OCI-LY3 (cell line): Measurements from ENCODE around the gene GRIN2D.

Experiments
- H2AFZ ChIP-seq: fragments of 200-600, 300-600 bp; shearing (Covaris generic); 2 replicates; pipeline ENCODE4 v1.6.0; 2014; ENCODE audit warnings: antibody characterized with exemption, low read depth, low read length
- H3K27ac ChIP-seq: fragments of 200-600, 300-600 bp; sonication (generic); 2 replicates; pipeline ENCODE4 v1.5.1; 2014; ENCODE audit warnings: mild to moderate bottlenecking, low read length, moderate library complexity, mixed read lengths
- H3K27me3 ChIP-seq: fragments of 200-600, 300-600 bp; sonication (generic); 2 replicates; pipeline ENCODE4 v1.6.1; 2014; ENCODE audit warnings: low read depth, low read length, mixed read lengths
- H3K36me3 ChIP-seq: fragments of 200-600, 300-600 bp; sonication (generic); replicated peaks from 2 replicates; pipeline ENCODE3; 2014; ENCODE audit warnings: low read depth, low read length, mixed read lengths
- H3K4me1 ChIP-seq: fragments of 300-600, 200-600 bp; sonication (generic); 2 replicates; pipeline ENCODE4 v1.6.1; 2014; ENCODE audit warnings: low read length, mixed read lengths
- H3K4me2 ChIP-seq: fragments of 200-600, 300-600 bp; sonication (generic); 2 replicates; pipeline ENCODE4 v1.6.1; 2014; ENCODE audit warnings: low read length, mixed read lengths
- H3K4me3 ChIP-seq: fragments of 300-600, 200-600 bp; sonication (generic); 2 replicates; pipeline ENCODE4 v1.5.1; 2014; ENCODE audit warnings: antibody characterized with exemption, mild to moderate bottlenecking, low read length, moderate library complexity
- H3K79me2 ChIP-seq: fragments of 300-600, 200-600 bp; shearing (Covaris generic); 2 replicates; pipeline ENCODE4 v1.6.1; 2014; ENCODE audit warnings: mild to moderate bottlenecking, low read length, mixed read lengths
- H3K9ac ChIP-seq: fragments of 300-600, 200-600 bp; shearing (Covaris generic); 2 replicates; pipeline ENCODE4 v1.6.0; 2014; ENCODE audit warnings: mild to moderate bottlenecking, low read length, moderate library complexity
- H3K9me3 ChIP-seq: fragments of 200-600, 300-600 bp; shearing (Covaris generic); 2 replicates; pipeline ENCODE4 v1.6.1; 2014; ENCODE audit warnings: low read length, mixed read lengths; ENCODE audit not compliant: insufficient read depth
- H4K20me1 ChIP-seq: fragments of 200-600, 300-600 bp; sonication (generic); 2 replicates; pipeline ENCODE4 v1.6.1; 2016; ENCODE audit warnings: low read length, mixed read lengths; ENCODE audit not compliant: insufficient read depth
- CTCF ChIP-seq: fragments of 200-600, 300-600 bp; sonication (generic); IDR thresholded peaks from 2 replicates; pipeline ENCODE4 v1.5.1; 2014; ENCODE audit warnings: antibody characterized with exemption, low read length, low read depth
- EZH2phosphoT487 ChIP-seq: fragments of 200-600 bp; shearing (Covaris generic); IDR thresholded peaks from 2 replicates; pipeline ENCODE4 v1.6.1; 2018; ENCODE audit warnings: antibody characterized with exemption, mixed run types, low read depth

Gene GRIN2D

GRCh38 chr19:48378194-48378570 lies 15.3 kb upstream of the GRIN2D start:
- H3K4me2 ChIP-seq, result no peak overlapping the region
- no peak overlapping the region for H3K9ac ChIP-seq
- H3K27ac ChIP-seq, result no peak overlapping the region
- no peak overlapping the region for H2AFZ ChIP-seq
- H3K27me3 ChIP-seq, result no peaks in the 10 kb centered on the region
- no peaks in the 10 kb centered on the region for H3K79me2 ChIP-seq
- H3K36me3 ChIP-seq, result peaks cover 10% of the 10 kb centered on the region
- no peak for TF ChIP-seq CTCF
- no peak for TF ChIP-seq EZH2phosphoT487
- H3K4me1 ChIP-seq, result no peaks in the 10 kb centered on the region
- H4K20me1 ChIP-seq, result no peaks in the 10 kb centered on the region
- H3K9me3 ChIP-seq, result no peaks in the 10 kb centered on the region
- no peak overlapping the region for H3K4me3 ChIP-seq

DNA sequence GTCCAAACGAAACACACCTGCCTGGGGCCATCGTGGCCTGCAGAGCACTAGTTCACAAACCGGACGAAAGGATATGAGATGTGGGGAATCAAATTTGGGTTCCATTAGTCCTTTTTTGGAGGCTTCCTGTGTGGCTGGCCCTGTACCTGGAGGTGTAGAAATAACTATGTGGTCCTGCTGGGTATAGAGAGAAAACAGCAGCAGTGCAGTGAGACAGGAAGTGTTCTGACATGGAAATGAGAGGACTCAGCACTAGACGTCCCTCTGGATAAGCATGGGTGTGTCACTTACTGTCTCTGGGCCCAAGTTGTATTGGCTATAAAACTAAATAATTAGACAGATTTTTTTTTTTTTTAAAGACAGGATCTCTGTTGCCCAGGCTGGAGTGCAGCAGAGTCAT lies 14.4 kb upstream of the GRIN2D start:
- Histone ChIP-seq H3K27me3 (no peaks in the 10 kb centered on the region), H3K27ac (no peak overlapping the region), H3K4me3 (no peak overlapping the region), H2AFZ (no peak overlapping the region), H3K9ac (no peak overlapping the region), H3K4me1 (no peaks in the 10 kb centered on the region), H3K4me2 (no peak overlapping the region), H3K79me2 (no peaks in the 10 kb centered on the region), H4K20me1 (no peaks in the 10 kb centered on the region), H3K36me3 (peaks cover 15% of the 10 kb centered on the region), H3K9me3 (no peaks in the 10 kb centered on the region)
- no peak for TF ChIP-seq CTCF
- no peak for TF ChIP-seq EZH2phosphoT487

DNA sequence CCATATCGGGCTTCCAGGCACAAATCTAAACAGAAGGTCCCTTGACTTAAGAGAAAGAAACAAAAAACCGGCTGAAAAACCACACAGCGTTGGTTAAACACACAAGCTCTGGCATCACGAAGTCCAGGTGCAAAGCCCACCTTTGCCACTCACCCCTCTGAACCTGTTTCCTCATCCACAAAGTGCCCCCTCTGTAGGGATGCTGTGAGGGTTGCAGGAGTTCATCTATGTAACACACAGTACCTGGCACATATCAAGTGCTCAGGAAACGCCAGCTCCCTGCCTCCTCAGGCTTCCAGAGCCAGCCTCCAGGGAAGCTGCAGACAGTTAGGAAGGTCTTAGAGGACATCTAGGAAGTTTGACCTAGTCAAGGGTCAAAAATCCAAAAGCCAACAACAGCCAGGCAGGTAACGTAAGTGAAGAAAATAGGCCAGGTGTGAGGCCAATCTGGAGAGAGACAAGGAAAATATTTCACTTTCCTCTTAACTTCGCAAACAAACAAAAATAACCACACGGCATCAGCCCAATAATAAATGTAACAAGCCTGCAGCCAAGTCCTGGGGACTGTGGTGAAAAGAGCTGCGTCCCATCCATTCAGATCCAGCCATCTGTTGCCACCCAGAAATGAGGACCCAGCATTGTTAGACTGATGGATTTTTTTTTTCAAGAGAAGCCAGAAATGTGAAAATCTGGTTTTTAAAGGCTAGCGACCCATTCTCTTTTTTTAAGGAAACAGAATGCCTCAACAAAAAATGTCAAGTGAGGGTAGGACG lies 12.1 kb upstream of the GRIN2D start:
- Histone ChIP-seq H3K9me3 (no peaks in the 10 kb centered on the region), H3K27ac (no peak overlapping the region), H3K79me2 (no peaks in the 10 kb centered on the region), H3K9ac (no peak overlapping the region), H3K4me1 (no peaks in the 10 kb centered on the region), H3K4me2 (no peak overlapping the region), H3K4me3 (no peak overlapping the region), H3K36me3 (peaks cover 30% of the 10 kb centered on the region), H3K27me3 (no peaks in the 10 kb centered on the region), H4K20me1 (no peaks in the 10 kb centered on the region), H2AFZ (no peak overlapping the region)
- no peak for TF ChIP-seq CTCF
- TF ChIP-seq EZH2phosphoT487, result no peak

DNA sequence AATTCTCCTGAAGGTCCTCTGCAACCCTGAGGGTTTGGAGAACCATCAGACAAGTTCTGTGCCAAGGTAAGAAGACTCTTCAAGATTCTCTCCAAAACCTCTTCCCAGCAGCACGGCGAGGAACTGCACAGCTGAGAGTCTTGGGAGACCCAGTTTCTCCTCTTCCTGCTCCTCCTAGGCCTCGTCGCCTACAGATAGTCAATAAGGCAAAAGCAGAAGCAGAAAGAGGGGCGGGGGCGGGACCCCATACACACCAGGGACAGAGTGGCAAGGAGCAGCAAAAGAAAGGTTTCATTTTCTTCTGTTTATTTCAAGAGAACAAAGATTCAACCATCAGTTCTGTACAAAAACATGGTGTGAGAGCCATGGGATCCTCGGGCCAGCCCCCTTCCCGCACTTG lies 11.2 kb upstream of the GRIN2D start:
- no peaks in the 10 kb centered on the region for H3K79me2 ChIP-seq
- H2AFZ ChIP-seq, result no peak overlapping the region
- no peak overlapping the region for H3K27ac ChIP-seq
- TF ChIP-seq CTCF (no peak), EZH2phosphoT487 (no peak)
- no peaks in the 10 kb centered on the region for H3K9me3 ChIP-seq
- no peak overlapping the region for H3K9ac ChIP-seq
- no peak overlapping the region for H3K4me2 ChIP-seq
- H3K4me3 ChIP-seq, result no peak overlapping the region
- no peaks in the 10 kb centered on the region for H3K27me3 ChIP-seq
- peaks cover 34% of the 10 kb centered on the region for H3K36me3 ChIP-seq
- no peaks in the 10 kb centered on the region for H4K20me1 ChIP-seq
- H3K4me1 ChIP-seq, result no peaks in the 10 kb centered on the region
